HS-27A (cell line): Measurements from ENCODE around the gene CYP2B6.
"Not testable (repeated sequence)": the region's sequence is repeated elsewhere in the genome, so short reads cannot be mapped to it uniquely, and the experiment has no call there.

Source experiments
- DNase-seq: peaks from one replicate; pipeline ENCODE4 v3.0.0-alpha.2; 2012; ENCODE audit warnings: low read depth, missing footprints

Gene CYP2B6

DNA sequence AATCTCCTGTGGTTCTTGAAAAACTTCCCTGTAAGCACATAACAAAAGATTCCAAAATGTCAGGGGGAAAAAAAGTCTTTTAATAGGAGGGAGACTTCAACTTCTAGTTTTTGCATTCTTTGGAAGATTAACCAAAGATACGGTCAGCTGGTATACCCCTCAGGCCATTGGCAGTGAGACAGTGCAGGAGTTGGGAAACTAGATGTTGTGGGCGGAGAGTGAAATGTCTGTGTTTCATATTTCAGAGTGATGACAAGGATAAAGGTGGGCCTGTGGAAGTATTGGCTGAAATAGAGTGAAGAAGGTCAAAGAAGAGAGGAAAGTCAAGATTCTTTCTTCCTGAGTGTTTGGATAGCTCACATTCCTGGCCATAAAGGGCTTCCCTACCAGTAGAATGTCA lies 40.8 kb downstream of the CYP2B6 start:
- no peak for DNase-seq

- not testable (repeated sequence) for DNase-seq
These were observed 42.2 kb downstream of the CYP2B6 start for GRCh38 chr19:41033324-41033723.

DNA sequence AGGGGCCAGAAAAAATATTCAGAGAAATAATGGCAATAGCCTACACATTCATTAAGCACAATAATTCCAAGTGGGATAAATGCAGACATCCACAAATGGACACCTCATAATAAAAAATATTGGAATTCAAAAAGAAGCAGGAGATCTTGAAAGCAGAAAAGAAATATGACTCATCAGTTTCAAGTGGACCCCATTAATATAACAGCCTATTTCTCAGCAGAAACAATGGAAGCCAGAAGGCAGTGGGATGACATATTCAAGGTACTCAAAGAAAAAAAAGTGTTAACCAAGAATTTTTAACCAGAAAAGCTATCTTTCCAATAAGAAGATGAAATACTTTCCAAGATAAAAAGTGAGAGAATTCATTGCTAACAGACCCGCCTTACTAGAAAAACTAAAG lies 48.7 kb downstream of the CYP2B6 start:
- DNase-seq, result no peak

- not testable (repeated sequence) for DNase-seq
These were observed 54.0 kb downstream of the CYP2B6 start for GRCh38 chr19:41045095-41045494.

DNA sequence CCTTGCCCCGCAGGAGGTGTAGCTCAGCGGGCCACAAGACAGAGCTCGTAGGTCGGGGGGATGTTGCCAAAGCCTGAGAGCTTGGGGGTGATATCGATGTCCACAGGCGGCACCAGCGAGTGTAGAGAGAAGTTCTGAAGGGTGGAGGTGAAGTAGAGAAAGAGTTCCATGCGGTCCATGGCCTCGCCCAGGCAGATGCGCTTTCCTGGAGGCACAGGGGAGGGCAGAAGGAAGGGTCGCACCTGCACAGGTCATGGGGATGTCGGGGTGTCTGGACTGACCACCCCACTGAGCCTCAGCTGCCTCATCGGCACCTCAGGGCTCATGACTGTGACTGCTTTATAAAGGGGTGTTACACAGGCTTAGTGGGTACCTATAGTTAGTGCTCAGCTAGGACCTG lies 59.3 kb downstream of the CYP2B6 start:
- DNase-seq, result no peak

- DNase-seq, result not testable (repeated sequence)
These were observed 61.1 kb downstream of the CYP2B6 start for GRCh38 chr19:41052162-41052561.

GRCh38 chr19:41053331-41053730 lies 62.2 kb downstream of the CYP2B6 start:
- DNase-seq, result not testable (repeated sequence)

DNA sequence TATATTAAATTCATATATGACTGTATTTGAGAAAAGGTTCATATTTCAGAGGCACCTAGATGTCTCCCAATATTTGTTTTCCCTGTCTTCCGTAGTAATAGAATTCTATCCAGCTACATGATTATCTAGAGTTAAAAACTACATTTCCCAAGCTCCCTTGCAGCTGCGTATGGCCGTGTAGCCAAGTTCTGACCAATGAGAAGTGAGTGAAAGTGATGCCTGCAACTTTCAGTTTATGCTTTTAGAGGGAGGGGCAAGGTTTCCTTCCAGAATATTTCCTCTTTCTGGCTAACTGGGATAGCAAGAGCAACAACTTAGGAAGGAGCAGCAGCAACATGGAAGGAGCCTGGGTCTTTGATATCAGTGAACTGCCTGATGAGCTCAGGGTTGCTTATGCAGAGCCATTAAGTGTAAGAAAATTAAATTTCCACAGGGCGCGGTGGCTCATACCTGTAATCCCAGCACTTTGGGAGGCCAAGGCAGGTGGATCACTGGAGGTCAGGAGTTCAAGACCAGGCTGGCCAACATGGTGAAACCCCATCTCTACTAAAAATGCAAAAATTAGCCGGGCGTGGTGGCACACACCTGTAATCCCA lies 74.0 kb downstream of the CYP2B6 start:
- no peak for DNase-seq
